RWPE2 (cell line): Measurements from ENCODE around the gene RGS6.

Experiments
- ATAC-seq: fragments of 200-7000 bp; cut with Tn5 transposase; 3 replicates; pipeline ENCODE4 v1.9.1; 2021; ENCODE audit warnings: low read depth
- DNase-seq: peaks from one replicate; pipeline ENCODE4 v3.0.0-alpha.2; 2020; ENCODE audit warnings: low spot score
- H3K27ac ChIP-seq: fragments of 450-650 bp; 2 replicates; pipeline ENCODE4 v1.5.1; 2017; ENCODE audit warnings: mild to moderate bottlenecking; ENCODE audit not compliant: poor library complexity, severe bottlenecking
- H3K27me3 ChIP-seq: fragments of 250-450 bp; sonication (Bioruptor Pico); 2 replicates; pipeline ENCODE4 v1.5.1; 2021; ENCODE audit warnings: mild to moderate bottlenecking, moderate library complexity; ENCODE audit not compliant: insufficient read depth, poor library complexity, severe bottlenecking
- H3K36me3 ChIP-seq: fragments of 250-450 bp; sonication (Bioruptor Pico); 2 replicates; pipeline ENCODE4 v1.5.1; 2020; ENCODE audit warnings: low read depth, mild to moderate bottlenecking, moderate library complexity
- H3K4me1 ChIP-seq: fragments of 250-450 bp; sonication (Bioruptor Pico); 2 replicates; pipeline ENCODE4 v1.5.1; 2021; ENCODE audit warnings: mild to moderate bottlenecking, moderate library complexity; ENCODE audit not compliant: insufficient read depth, poor library complexity, severe bottlenecking
- H3K4me3 ChIP-seq: fragments of 250-450 bp; sonication (Bioruptor Pico); 2 replicates; pipeline ENCODE4 v1.5.1; 2021; ENCODE audit warnings: mild to moderate bottlenecking, moderate library complexity; ENCODE audit not compliant: severe bottlenecking
- H3K9me3 ChIP-seq: fragments of 250-450 bp; sonication (Bioruptor Pico); 2 replicates; pipeline ENCODE4 v1.5.1; 2021; ENCODE audit warnings: mild to moderate bottlenecking, moderate library complexity; ENCODE audit not compliant: severe bottlenecking
- TF ChIP-seq, protein P1 (sequence below): fragments of 450-650 bp; IDR thresholded peaks from one replicate; pipeline ENCODE4 v1.5.1; 2017; ENCODE audit warnings: mild to moderate bottlenecking, moderate library complexity; ENCODE audit not compliant: poor library complexity, severe bottlenecking

The RGS6 gene

GRCh38 chr14:72389200-72389599 is 457.0 kb downstream of the RGS6 start:
- TF ChIP-seq, protein P1, sequence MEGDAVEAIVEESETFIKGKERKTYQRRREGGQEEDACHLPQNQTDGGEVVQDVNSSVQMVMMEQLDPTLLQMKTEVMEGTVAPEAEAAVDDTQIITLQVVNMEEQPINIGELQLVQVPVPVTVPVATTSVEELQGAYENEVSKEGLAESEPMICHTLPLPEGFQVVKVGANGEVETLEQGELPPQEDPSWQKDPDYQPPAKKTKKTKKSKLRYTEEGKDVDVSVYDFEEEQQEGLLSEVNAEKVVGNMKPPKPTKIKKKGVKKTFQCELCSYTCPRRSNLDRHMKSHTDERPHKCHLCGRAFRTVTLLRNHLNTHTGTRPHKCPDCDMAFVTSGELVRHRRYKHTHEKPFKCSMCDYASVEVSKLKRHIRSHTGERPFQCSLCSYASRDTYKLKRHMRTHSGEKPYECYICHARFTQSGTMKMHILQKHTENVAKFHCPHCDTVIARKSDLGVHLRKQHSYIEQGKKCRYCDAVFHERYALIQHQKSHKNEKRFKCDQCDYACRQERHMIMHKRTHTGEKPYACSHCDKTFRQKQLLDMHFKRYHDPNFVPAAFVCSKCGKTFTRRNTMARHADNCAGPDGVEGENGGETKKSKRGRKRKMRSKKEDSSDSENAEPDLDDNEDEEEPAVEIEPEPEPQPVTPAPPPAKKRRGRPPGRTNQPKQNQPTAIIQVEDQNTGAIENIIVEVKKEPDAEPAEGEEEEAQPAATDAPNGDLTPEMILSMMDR: no peak
- ATAC-seq: no peak
- Histone ChIP-seq H3K9me3 (no peaks in the 10 kb centered on the region), H3K27me3 (peaks cover 31% of the 10 kb centered on the region), H3K4me3 (no peak overlapping the region), H3K27ac (no peak overlapping the region), H3K4me1 (no peaks in the 10 kb centered on the region), H3K36me3 (no peaks in the 10 kb centered on the region)
- DNase-seq: no peak

- no peak overlapping the region for H3K27ac ChIP-seq
- H3K4me1 ChIP-seq: no peaks in the 10 kb centered on the region
- TF ChIP-seq, protein P1: no peak
- H3K27me3 ChIP-seq: peaks cover 50% of the 10 kb centered on the region
- DNase-seq (no peak), ATAC-seq (no peak)
- no peaks in the 10 kb centered on the region for H3K9me3 ChIP-seq
- no peaks in the 10 kb centered on the region for H3K36me3 ChIP-seq
- no peak overlapping the region for H3K4me3 ChIP-seq
These were observed 468.9 kb downstream of the RGS6 start for GRCh38 chr14:72401101-72401625.

DNA sequence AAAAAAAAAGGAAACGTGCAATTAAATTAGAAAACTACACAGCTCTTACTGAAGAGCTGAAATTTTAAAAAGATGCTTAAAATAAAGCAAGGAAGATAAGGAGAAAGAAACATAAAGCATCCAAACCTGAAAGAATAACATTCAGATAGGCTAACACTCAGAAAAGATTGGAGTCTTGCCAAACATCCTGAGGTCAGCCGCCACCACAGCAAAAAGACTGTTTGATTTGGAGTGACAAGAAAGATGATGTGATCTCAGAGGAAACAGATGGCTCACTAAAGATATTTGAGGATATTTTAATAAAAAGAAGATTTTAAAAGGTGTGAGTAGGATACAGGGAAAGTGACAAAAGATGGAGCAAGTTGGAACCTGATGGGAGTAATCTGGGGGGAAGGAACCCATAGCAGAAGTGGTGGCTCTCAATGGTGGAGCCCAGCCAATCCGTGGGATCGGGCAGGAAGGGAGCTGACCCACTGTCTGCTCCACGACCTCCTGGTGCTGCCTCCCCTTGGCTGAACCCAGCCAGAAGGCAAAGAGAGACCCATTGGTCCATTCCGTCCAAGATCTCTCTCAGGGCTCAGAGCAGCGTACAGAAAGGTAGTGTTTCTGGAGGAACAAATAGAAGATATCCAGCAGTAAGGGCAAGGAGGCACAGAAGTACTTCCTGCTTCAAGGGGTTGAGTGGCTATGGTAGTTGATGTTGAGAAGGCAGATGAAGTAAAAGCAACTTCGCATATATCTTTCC is 469.6 kb downstream of the RGS6 start:
- H3K27me3 ChIP-seq: peaks cover 50% of the 10 kb centered on the region
- H3K27ac ChIP-seq: no peak overlapping the region
- H3K4me3 ChIP-seq: no peak overlapping the region
- H3K36me3 ChIP-seq: no peaks in the 10 kb centered on the region
- no peaks in the 10 kb centered on the region for H3K4me1 ChIP-seq
- no peaks in the 10 kb centered on the region for H3K9me3 ChIP-seq
- no peak for ATAC-seq
- TF ChIP-seq, protein P1: no peak
- DNase-seq: no peak

GRCh38 chr14:72402377-72402772 is 470.1 kb downstream of the RGS6 start:
- no peak overlapping the region for H3K4me3 ChIP-seq
- H3K27ac ChIP-seq: no peak overlapping the region
- ATAC-seq: no peak
- TF ChIP-seq, protein P1: no peak
- H3K27me3 ChIP-seq: peaks cover 55% of the 10 kb centered on the region
- DNase-seq: no peak
- H3K4me1 ChIP-seq: no peaks in the 10 kb centered on the region
- H3K36me3 ChIP-seq: no peaks in the 10 kb centered on the region
- no peaks in the 10 kb centered on the region for H3K9me3 ChIP-seq
